GM18507 (cell line): ENCODE measurements around the gene SLC1A6.
A peak's percentile ranks its signal among the peaks of the same experiment; 100 is the strongest.
"Not testable (repeated sequence)": the region's sequence is repeated elsewhere in the genome, so short reads cannot be mapped to it uniquely, and the experiment has no call there.

ENCODE experiments used
- DNase-seq: peaks from one replicate; pipeline ENCODE4 v3.0.0; 2011; ENCODE audit warnings: low read depth; ENCODE audit not compliant: insufficient read length; ENCODE audit errors: extremely low spot score
- FAIRE-seq: peaks from 2 replicates; lab custom pipeline; 2011; peaks lifted over from hg19 to GRCh38; lab: Jason Lieb, UNC

Gene SLC1A6

GRCh38 chr19:14979476-14980255 lies at the start of gene SLC1A6:
Gene SLC1A6 (minus strand): TSS chr19:14979864. CDS start chr19:14972910, 6,954 bp downstream.
- no peak for FAIRE-seq
- no peak for DNase-seq

- FAIRE-seq (no peak), DNase-seq (no peak)
Measured at GRCh38 chr19:15028490-15028889, 48.8 kb upstream of the SLC1A6 start.

GRCh38 chr19:15025217-15025616 lies 45.6 kb upstream of the SLC1A6 start:
- FAIRE-seq (peak; percentile 46), DNase-seq (no peak)

- FAIRE-seq (no peak), DNase-seq (no peak)
Measured at GRCh38 chr19:15022752-15023151, 43.1 kb upstream of the SLC1A6 start.

GRCh38 chr19:15021286-15022007 lies 41.8 kb upstream of the SLC1A6 start:
- no peak for FAIRE-seq
- DNase-seq, result no peak

- DNase-seq, FAIRE-seq: not testable (repeated sequence)
Measured at GRCh38 chr19:15018836-15019235, 39.2 kb upstream of the SLC1A6 start.

- FAIRE-seq, result no peak
- no peak for DNase-seq
Measured at GRCh38 chr19:15015946-15016542, 36.4 kb upstream of the SLC1A6 start.

GRCh38 chr19:15014579-15014978 lies 34.9 kb upstream of the SLC1A6 start:
- DNase-seq, result no peak
- no peak for FAIRE-seq

- FAIRE-seq, result no peak
- no peak for DNase-seq
Measured at GRCh38 chr19:15010501-15011300, 31.0 kb upstream of the SLC1A6 start.

- FAIRE-seq (no peak), DNase-seq (no peak)
Measured at GRCh38 chr19:15008308-15008707, 28.6 kb upstream of the SLC1A6 start.

GRCh38 chr19:14997981-14998380 lies 18.3 kb upstream of the SLC1A6 start:
- FAIRE-seq (no peak), DNase-seq (no peak)

- FAIRE-seq (no peak), DNase-seq (no peak)
Measured at GRCh38 chr19:14992780-14993179, 13.1 kb upstream of the SLC1A6 start.

- no peak for FAIRE-seq
- no peak for DNase-seq
Measured at GRCh38 chr19:14985133-14985532, 5.5 kb upstream of the SLC1A6 start.

GRCh38 chr19:14978161-14978776 lies 1.4 kb downstream of the SLC1A6 start:
- no peak for FAIRE-seq
- no peak for DNase-seq

- DNase-seq (no peak), FAIRE-seq (no peak)
Measured at GRCh38 chr19:14977128-14977527, 2.5 kb downstream of the SLC1A6 start.

- DNase-seq, result no peak
- FAIRE-seq, result no peak
Measured at GRCh38 chr19:14974488-14974887, 5.2 kb downstream of the SLC1A6 start.

- DNase-seq, result no peak
- no peak for FAIRE-seq
Measured at GRCh38 chr19:14972676-14973075, 7.0 kb downstream of the SLC1A6 start.

- DNase-seq (no peak), FAIRE-seq (no peak)
Measured at GRCh38 chr19:14971474-14971873, 8.2 kb downstream of the SLC1A6 start.

GRCh38 chr19:14968247-14968646 lies 11.4 kb downstream of the SLC1A6 start:
- FAIRE-seq (no peak), DNase-seq (no peak)
